Smooth muscle cell (in vitro differentiated cells): ENCODE data around the gene TNRC6B. TPM values are rescaled to one million over a fixed set of nuclear protein-coding genes. Genes with fewer than 3 reads are reported as not detected.

ENCODE experiments used
- DNase-seq: peaks from one replicate; lab custom pipeline; 2025; ENCODE audit not compliant: unreplicated experiment; lab: John Stamatoyannopoulos, UW
- H2AFZ ChIP-seq: fragments of 200-600 bp; sonication (generic); 2 replicates; pipeline ENCODE4 v1.6.0; 2016; ENCODE audit warnings: antibody characterized with exemption, low read depth, mild to moderate bottlenecking
- H3F3A ChIP-seq: fragments of 200-600 bp; sonication (generic); 2 replicates; pipeline ENCODE4 v1.6.0; 2017; ENCODE audit warnings: antibody characterized with exemption, low read depth
- H3K27ac ChIP-seq: fragments of 200-600 bp; sonication (generic); 2 replicates; pipeline ENCODE4 v1.5.1; 2016; ENCODE audit warnings: low read depth, mild to moderate bottlenecking
- H3K27me3 ChIP-seq: fragments of 200-600 bp; sonication (generic); 2 replicates; pipeline ENCODE4 v1.6.1; 2016; ENCODE audit warnings: low read depth, mild to moderate bottlenecking
- H3K36me3 ChIP-seq: fragments of 200-600 bp; sonication (generic); 2 replicates; pipeline ENCODE4 v1.5.1; 2016; ENCODE audit warnings: low read depth
- H3K4me1 ChIP-seq: fragments of 200-600 bp; sonication (generic); 2 replicates; pipeline ENCODE4 v1.5.1; 2016; ENCODE audit warnings: low read depth
- H3K4me2 ChIP-seq: fragments of 200-600 bp; sonication (generic); 2 replicates; pipeline ENCODE4 v1.6.0; 2016; ENCODE audit warnings: mild to moderate bottlenecking
- H3K4me3 ChIP-seq: fragments of 200-600 bp; sonication (generic); 2 replicates; pipeline ENCODE4 v1.5.1; 2016; ENCODE audit warnings: mild to moderate bottlenecking
- H3K79me2 ChIP-seq: fragments of 200-600 bp; sonication (generic); 2 replicates; pipeline ENCODE4 v1.6.0; 2016; ENCODE audit warnings: low read depth, mild to moderate bottlenecking
- H3K9ac ChIP-seq: fragments of 200-600 bp; sonication (generic); 2 replicates; pipeline ENCODE4 v1.6.0; 2016; ENCODE audit warnings: low read depth
- H3K9me3 ChIP-seq: fragments of 200-600 bp; sonication (generic); replicated peaks from 2 replicates; pipeline ENCODE4 v1.5.1; 2016; ENCODE audit warnings: low read depth
- H4K20me1 ChIP-seq: fragments of 200-600 bp; sonication (generic); 2 replicates; pipeline ENCODE4 v1.6.0; 2016; ENCODE audit warnings: low read depth
- CTCF ChIP-seq: fragments of 200-600 bp; sonication (generic); IDR thresholded peaks from 2 replicates; pipeline ENCODE4 v1.5.1; 2017; ENCODE audit warnings: borderline replicate concordance, mild to moderate bottlenecking, antibody characterized with exemption; ENCODE audit not compliant: insufficient read depth, poor library complexity, severe bottlenecking
- WGBS: methylation state at CpG from one replicate; pipeline ENCODE4 v1.1.7; 2016; ENCODE audit warnings: low lambda C conversion rate; 5-methylcytosine and 5-hydroxymethylcytosine counted together
- polyA plus RNA-seq: library from polyadenylated mRNA; unstranded; fragments of >200 nt; fragmentation: Nextera tagmentation; extraction: Ambion mirVana; gene quantifications from 2 replicates; pipeline ENCODE4 v1.2.1, GENCODE V29; 2016
- total RNA-seq: library from RNA; depleted of rRNA; stranded (reverse); fragments of >200 nt; gene quantifications from 2 replicates; pipeline ENCODE4 v1.2.3, GENCODE V29; 2014

Gene TNRC6B
- total and polyA plus RNA-seq, 2 experiments from 2014 or later, result 21.5 to 44.4 TPM

GRCh38 chr22:40324468-40325305, 147.0 kb downstream of the TNRC6B start:
- H3K4me3 ChIP-seq, result no peak overlapping the region
- 93% methylated on average over 19 of the region's 19 CpGs for WGBS
- no peak for DNase-seq
- no peak overlapping the region for H2AFZ ChIP-seq
- no peak overlapping the region for H3K4me2 ChIP-seq
- H3K9me3 ChIP-seq, result no peaks in the 10 kb centered on the region
- no peaks in the 10 kb centered on the region for H3K27me3 ChIP-seq
- no peak overlapping the region for H3K9ac ChIP-seq
- H3K79me2 ChIP-seq, result no peaks in the 10 kb centered on the region
- no peak overlapping the region for H3K27ac ChIP-seq
- H3F3A ChIP-seq, result no peaks in the 10 kb centered on the region
- peaks cover 23% of the 10 kb centered on the region for H3K4me1 ChIP-seq
- no peak for TF ChIP-seq CTCF
- peaks cover 3% of the 10 kb centered on the region for H3K36me3 ChIP-seq
- H4K20me1 ChIP-seq, result no peaks in the 10 kb centered on the region

GRCh38 chr22:40325315-40325714, 147.6 kb downstream of the TNRC6B start:
- Histone ChIP-seq H3K9ac (no peak overlapping the region), H3K36me3 (peaks cover 3% of the 10 kb centered on the region), H3K27ac (no peak overlapping the region), H3K4me3 (no peak overlapping the region), H3K4me2 (no peak overlapping the region), H3K9me3 (no peaks in the 10 kb centered on the region), H3K79me2 (no peaks in the 10 kb centered on the region), H4K20me1 (no peaks in the 10 kb centered on the region), H3F3A (no peaks in the 10 kb centered on the region), H3K27me3 (no peaks in the 10 kb centered on the region), H3K4me1 (peaks cover 23% of the 10 kb centered on the region), H2AFZ (no peak overlapping the region)
- no peak for TF ChIP-seq CTCF
- DNase-seq, result no peak
- WGBS, result 96% methylated on average over 6 of the region's 6 CpGs

GRCh38 chr22:40326905-40327735, 149.4 kb downstream of the TNRC6B start:
- no peak for TF ChIP-seq CTCF
- no peaks in the 10 kb centered on the region for H3K79me2 ChIP-seq
- no peaks in the 10 kb centered on the region for H3K9me3 ChIP-seq
- no peak overlapping the region for H3K27ac ChIP-seq
- H3K27me3 ChIP-seq, result no peaks in the 10 kb centered on the region
- peaks cover 3% of the 10 kb centered on the region for H3K36me3 ChIP-seq
- peaks cover 29% of the 10 kb centered on the region for H3K4me1 ChIP-seq
- no peaks in the 10 kb centered on the region for H4K20me1 ChIP-seq
- no peak for DNase-seq
- no peak overlapping the region for H2AFZ ChIP-seq
- no peak overlapping the region for H3K9ac ChIP-seq
- no peak overlapping the region for H3K4me3 ChIP-seq
- WGBS, result 76% methylated on average over 10 of the region's 10 CpGs
- no peak overlapping the region for H3K4me2 ChIP-seq
- H3F3A ChIP-seq, result peaks cover 5% of the 10 kb centered on the region
